ENCODE data around the gene DMKN. TPM values are rescaled to one million over a fixed set of nuclear protein-coding genes. Genes with fewer than 3 reads are reported as not detected.

The DMKN gene
- total and polyA plus RNA-seq, 2 donors (not counting 3 experiments of a cell fraction or from before 2014, with no cell fraction given): not detected

DNA sequence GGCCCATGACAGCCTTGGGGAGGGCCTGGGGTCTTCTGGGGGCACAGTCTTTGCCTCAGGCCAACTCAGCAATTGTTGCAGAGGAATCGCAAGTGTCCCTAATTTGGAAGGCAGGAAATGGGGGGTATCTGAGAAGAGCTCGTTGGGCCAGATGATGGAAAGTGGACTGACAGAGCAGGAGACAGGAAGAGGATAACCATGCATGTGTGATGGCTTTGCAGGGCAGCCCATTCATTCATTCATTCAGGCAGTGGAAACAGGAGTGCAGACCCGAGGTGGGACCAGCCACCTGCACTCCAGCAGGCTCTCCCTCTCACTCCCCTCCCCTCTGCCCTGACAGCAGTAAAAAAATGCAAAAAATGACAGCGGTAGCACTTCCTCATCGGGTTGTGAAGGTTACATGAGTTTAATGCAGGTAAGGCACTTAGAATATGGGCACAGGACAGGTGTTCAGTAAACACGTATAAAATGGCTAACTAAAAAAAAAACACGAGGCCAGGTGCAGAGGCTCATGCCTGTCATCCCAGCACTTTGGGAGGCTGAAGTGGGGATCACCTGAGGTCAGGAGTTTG, 27.0 kb upstream of the DMKN start:
- peaks cover 6% of the 10 kb centered on the region for H3K4me1 ChIP-seq (ENCODE audit: control insufficient read depth, extremely low read depth, insufficient read depth, low read length)
- TF ChIP-seq, protein P1, sequence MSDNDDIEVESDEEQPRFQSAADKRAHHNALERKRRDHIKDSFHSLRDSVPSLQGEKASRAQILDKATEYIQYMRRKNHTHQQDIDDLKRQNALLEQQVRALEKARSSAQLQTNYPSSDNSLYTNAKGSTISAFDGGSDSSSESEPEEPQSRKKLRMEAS (IDR thresholded peaks at IDR 0.05; ENCODE audit: insufficient read depth, insufficient read length): no peak
- TF ChIP-seq POLR2AphosphoS5 (IDR thresholded peaks at IDR 0.05; ENCODE audit: insufficient read depth, low read depth, low read length) (no peak), JUN (IDR thresholded peaks at IDR 0.05; ENCODE audit: borderline replicate concordance, insufficient read depth, insufficient read length, low read depth) (no peak), POLR2A (IDR thresholded peaks at IDR 0.05; ENCODE audit: low read depth, low read length) (no peak), GATA2 (IDR thresholded peaks at IDR 0.05; ENCODE audit: insufficient read depth, insufficient read length, low read depth, low read length) (no peak), EZH2 (IDR thresholded peaks at IDR 0.05; ENCODE audit: borderline replicate concordance, low read depth, low read length, severe bottlenecking) (no peak), MYC (IDR thresholded peaks at IDR 0.05; ENCODE audit: low read depth, low read length) (no peak), FOS (IDR thresholded peaks at IDR 0.05; ENCODE audit: borderline replicate concordance, insufficient read depth, low read length) (no peak)
- TF ChIP-seq, protein P2, sequence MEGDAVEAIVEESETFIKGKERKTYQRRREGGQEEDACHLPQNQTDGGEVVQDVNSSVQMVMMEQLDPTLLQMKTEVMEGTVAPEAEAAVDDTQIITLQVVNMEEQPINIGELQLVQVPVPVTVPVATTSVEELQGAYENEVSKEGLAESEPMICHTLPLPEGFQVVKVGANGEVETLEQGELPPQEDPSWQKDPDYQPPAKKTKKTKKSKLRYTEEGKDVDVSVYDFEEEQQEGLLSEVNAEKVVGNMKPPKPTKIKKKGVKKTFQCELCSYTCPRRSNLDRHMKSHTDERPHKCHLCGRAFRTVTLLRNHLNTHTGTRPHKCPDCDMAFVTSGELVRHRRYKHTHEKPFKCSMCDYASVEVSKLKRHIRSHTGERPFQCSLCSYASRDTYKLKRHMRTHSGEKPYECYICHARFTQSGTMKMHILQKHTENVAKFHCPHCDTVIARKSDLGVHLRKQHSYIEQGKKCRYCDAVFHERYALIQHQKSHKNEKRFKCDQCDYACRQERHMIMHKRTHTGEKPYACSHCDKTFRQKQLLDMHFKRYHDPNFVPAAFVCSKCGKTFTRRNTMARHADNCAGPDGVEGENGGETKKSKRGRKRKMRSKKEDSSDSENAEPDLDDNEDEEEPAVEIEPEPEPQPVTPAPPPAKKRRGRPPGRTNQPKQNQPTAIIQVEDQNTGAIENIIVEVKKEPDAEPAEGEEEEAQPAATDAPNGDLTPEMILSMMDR (IDR thresholded peaks at IDR 0.05; ENCODE audit: extremely low read depth in 1 of 2, insufficient read depth in 1 of 2, low read depth in 1 of 2, low read length in 2 of 2): no peak
- H2AFZ ChIP-seq (ENCODE audit: low read depth, low read length): no peak overlapping the region
- FAIRE-seq (no peak), DNase-seq (ENCODE audit: low read depth, low spot score) (no peak)
- no peaks in the 10 kb centered on the region for H4K20me1 ChIP-seq (replicated peaks; ENCODE audit: control insufficient read depth, extremely low read depth, insufficient read depth, low read length)
- CTCF ChIA-PET: no interaction called here
- H3K9ac ChIP-seq (replicated peaks; ENCODE audit: extremely low read depth, insufficient read depth, low read length): no peak overlapping the region
- H3K27ac ChIP-seq (ENCODE audit: insufficient read depth, low read depth, low read length): no peak overlapping the region
- H3K36me3 ChIP-seq (ENCODE audit: control insufficient read depth in 2 of 2, extremely low read depth in 1 of 2, insufficient read depth in 2 of 2, low read length in 2 of 2): no peaks in the 10 kb centered on the region
- dilution Hi-C loops (cut with MboI; ENCODE audit: extremely low pct_ligation_motif_present, low sequenced_read_pairs): no loop called here
- no peaks in the 10 kb centered on the region for H3K9me3 ChIP-seq (replicated peaks; ENCODE audit: control insufficient read depth, insufficient read depth, low read length)
- no peak overlapping the region for H3K4me3 ChIP-seq (replicated peaks in 1 of 3; ENCODE audit: insufficient read depth in 1 of 3, low read depth in 1 of 3, low read length in 3 of 3)
- H3K27me3 ChIP-seq (ENCODE audit: control insufficient read depth in 2 of 2, insufficient read depth in 2 of 2, low read length in 2 of 2): no peaks in the 10 kb centered on the region
- intact Hi-C loops (cut with micrococcal nuclease): no loop called here
- H3K79me2 ChIP-seq (ENCODE audit: control insufficient read depth, insufficient read depth, low read length): peaks cover 6% of the 10 kb centered on the region
- H3K9me1 ChIP-seq (replicated peaks; ENCODE audit: control insufficient read depth, extremely low read depth, insufficient read depth, low read length): no peaks in the 10 kb centered on the region
- BruUV-seq (replicated peaks): no TSS peak
- POLR2A ChIA-PET: no interaction called here
- no peak overlapping the region for H3K4me2 ChIP-seq (ENCODE audit: insufficient read depth, low read length)

Measured in endothelial cell of umbilical vein (primary cell).